Uterus (tissue), 4 donors: ENCODE measurements around the gene CYFIP1. TPM values are rescaled to one million over a fixed set of nuclear protein-coding genes. Genes with fewer than 3 reads are reported as not detected.
A peak's percentile ranks its signal among the peaks of the same experiment; 100 is the strongest.

Experiments used
- DNase-seq, 2 donors: peaks; one replicate each; pipeline ENCODE4 v3.0.0-alpha.2; 2019 to 2020
- H3K27ac ChIP-seq, 2 donors: fragments of 200-600 bp; sonication (generic); 1 replicate in 1 of 2; 2 replicates in 1 of 2; pipeline ENCODE4 v1.5.1; 2016 to 2018
- H3K27me3 ChIP-seq, 2 donors: fragments of 200-600 bp; sonication (generic); one replicate each; pipeline ENCODE4 v1.5.1; 2018 to 2019; ENCODE audit warnings: control low read depth in 1 of 2
- H3K36me3 ChIP-seq, 2 donors: fragments of 200-600 bp; sonication (generic); one replicate each; pipeline ENCODE4 v1.5.1; 2019; ENCODE audit warnings: control low read depth in 1 of 2
- H3K4me1 ChIP-seq, 2 donors: fragments of 200-600 bp; sonication (generic); one replicate each; pipeline ENCODE4 v1.5.1; 2018 to 2019; ENCODE audit warnings: control low read depth in 1 of 2
- H3K4me3 ChIP-seq, 2 donors: fragments of 200-600 bp; sonication (generic); 1 replicate in 1 of 2; 2 replicates in 1 of 2; pipeline ENCODE4 v1.5.1; 2018 to 2019; ENCODE audit warnings: mild to moderate bottlenecking in 1 of 2
- H3K9me3 ChIP-seq, 2 donors: fragments of 200-600 bp; sonication (generic); one replicate each; pipeline ENCODE4 v1.5.1; 2019; ENCODE audit warnings: control low read depth in 1 of 2
- CTCF ChIP-seq, 4 experiments: fragments of 200-600 bp in 2 of 4; fragments of 450-650 bp in 2 of 4; sonication (generic) in 2 of 4; IDR thresholded peaks; one replicate each; pipeline ENCODE4 v1.5.1; 2016 to 2019; ENCODE audit warnings: antibody characterized with exemption in 4 of 4, mild to moderate bottlenecking in 2 of 4, moderate library complexity in 1 of 4
- POLR2A ChIP-seq, 2 donors: fragments of 450-650 bp; IDR thresholded peaks; one replicate each; pipeline ENCODE4 v1.6.1; 2016; ENCODE audit warnings: antibody characterized with exemption in 2 of 2, mild to moderate bottlenecking in 1 of 2, moderate library complexity in 1 of 2
- intact Hi-C: fragments of 100-400 bp; cut with DNase I; formaldehyde crosslinking; loops from one replicate; pipeline ENCODE4 v1.15.1; 2023; ENCODE audit warnings: low total_unique reads
- total RNA-seq, 4 donors: library from RNA; depleted of rRNA in 3 of 4; stranded (reverse); fragments of >200 nt in 3 of 4; gene quantifications; one replicate each; pipeline versions ENCODE4 v1.1.0 to v1.2.4, GENCODE V29; 2014 to 2023
- donor health status: DM: yes; HTN: yes; CAD: no.

The CYFIP1 gene
- total RNA-seq, 4 donors from 2014 or later, result 61.5 to 145 (median 101) TPM

GRCh38 chr15:22960556-22960955, 19.6 kb downstream of the CYFIP1 start:
- peak overlapping the region in 1 of 2 donors; percentile 71 for H3K27ac ChIP-seq
- DNase-seq, result no peak
- TF ChIP-seq POLR2A (IDR thresholded peaks at IDR 0.05) (no peak), CTCF (IDR thresholded peaks at IDR 0.05) (no peak)
- H3K9me3 ChIP-seq, result no peaks in the 10 kb centered on the region
- intact Hi-C loops, result no loop called here
- H3K36me3 ChIP-seq, result no peaks in the 10 kb centered on the region
- H3K4me1 ChIP-seq, result peaks cover 0 to 6% of the 10 kb centered on the region in 2 donors
- no peaks in the 10 kb centered on the region for H3K27me3 ChIP-seq
- H3K4me3 ChIP-seq, result no peak overlapping the region

- Histone ChIP-seq H3K27ac (peak overlapping the region in 1 of 2 donors; percentile 71), H3K27me3 (no peaks in the 10 kb centered on the region), H3K4me3 (no peak overlapping the region), H3K9me3 (no peaks in the 10 kb centered on the region), H3K4me1 (peaks cover 0 to 9% of the 10 kb centered on the region in 2 donors), H3K36me3 (no peaks in the 10 kb centered on the region)
- DNase-seq, result no peak
- intact Hi-C loops, result no loop called here
- TF ChIP-seq CTCF (IDR thresholded peaks at IDR 0.05) (no peak), POLR2A (IDR thresholded peaks at IDR 0.05) (no peak)
These were observed 20.0 kb downstream of the CYFIP1 start for GRCh38 chr15:22960126-22960525.

- Histone ChIP-seq H3K4me3 (no peak overlapping the region), H3K4me1 (peaks cover 0 to 12% of the 10 kb centered on the region in 2 donors), H3K27ac (peak overlapping the region in 1 of 2 donors; percentile 71), H3K9me3 (no peaks in the 10 kb centered on the region), H3K36me3 (no peaks in the 10 kb centered on the region), H3K27me3 (no peaks in the 10 kb centered on the region)
- DNase-seq, result no peak
- TF ChIP-seq POLR2A (IDR thresholded peaks at IDR 0.05) (no peak), CTCF (IDR thresholded peaks at IDR 0.05) (no peak)
- intact Hi-C loops, result no loop called here
These were observed 20.7 kb downstream of the CYFIP1 start for GRCh38 chr15:22959321-22960101.

GRCh38 chr15:22958487-22959280, 21.5 kb downstream of the CYFIP1 start:
- H3K27ac ChIP-seq, result no peak overlapping the region
- no peaks in the 10 kb centered on the region for H3K27me3 ChIP-seq
- H3K9me3 ChIP-seq, result no peaks in the 10 kb centered on the region
- no peaks in the 10 kb centered on the region for H3K36me3 ChIP-seq
- H3K4me3 ChIP-seq, result no peak overlapping the region
- DNase-seq, result no peak
- intact Hi-C loops, result no loop called here
- TF ChIP-seq CTCF (IDR thresholded peaks at IDR 0.05) (no peak), POLR2A (IDR thresholded peaks at IDR 0.05) (no peak)
- H3K4me1 ChIP-seq, result peaks cover 0 to 12% of the 10 kb centered on the region in 2 donors

- Histone ChIP-seq H3K4me3 (no peak overlapping the region), H3K36me3 (no peaks in the 10 kb centered on the region), H3K4me1 (peaks cover 0 to 16% of the 10 kb centered on the region in 2 donors), H3K27ac (no peak overlapping the region), H3K27me3 (no peaks in the 10 kb centered on the region), H3K9me3 (no peaks in the 10 kb centered on the region)
- intact Hi-C loops, result no loop called here
- DNase-seq, result no peak
- TF ChIP-seq CTCF (IDR thresholded peaks at IDR 0.05), result no peak
- TF ChIP-seq POLR2A (IDR thresholded peaks at IDR 0.05), result no peak
These were observed 23.2 kb downstream of the CYFIP1 start for GRCh38 chr15:22956978-22957260.
